Measurements from ENCODE around the gene PARVG.

Gene PARVG

DNA sequence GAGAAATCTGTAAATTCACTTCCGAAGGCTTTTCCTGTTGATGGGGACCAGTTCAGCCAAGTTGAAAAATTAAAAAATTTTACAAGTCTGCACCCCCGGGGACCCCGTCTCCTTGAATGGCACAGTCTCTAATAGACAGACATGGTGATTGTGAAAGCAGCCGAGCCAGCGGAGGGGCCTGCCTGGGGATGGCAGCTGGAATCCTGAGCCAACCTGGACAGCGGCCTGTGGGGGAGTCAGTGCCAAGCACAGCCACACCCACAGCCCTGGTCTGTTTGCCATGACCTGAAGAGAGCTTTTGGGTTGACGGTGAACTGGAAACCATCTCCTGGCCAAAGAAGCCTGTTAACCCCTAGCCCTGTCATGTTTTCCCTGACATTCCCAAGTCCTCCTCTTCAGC, 64.7 kb downstream of the PARVG start:
- Histone ChIP-seq H3K9me2 (replicated peaks; ENCODE audit: insufficient read depth, low read length) (no peaks in the 10 kb centered on the region), H3K27me3 (replicated peaks; ENCODE audit: insufficient read depth, low read length) (peaks cover 94% of the 10 kb centered on the region), H4K20me1 (ENCODE audit: insufficient read depth, low read length) (no peaks in the 10 kb centered on the region), H3K4me2 (ENCODE audit: low read depth, low read length) (no peak overlapping the region), H3K36me3 (replicated peaks; ENCODE audit: insufficient read depth, low read length) (no peaks in the 10 kb centered on the region), H3K9me3 (replicated peaks; ENCODE audit: insufficient read depth, low read length) (no peaks in the 10 kb centered on the region), H3K79me2 (ENCODE audit: low read length) (no peaks in the 10 kb centered on the region), H3F3A (ENCODE audit: insufficient read depth, low read length) (no peaks in the 10 kb centered on the region), H3K9ac (ENCODE audit: low read length) (no peak overlapping the region), H2AFZ (ENCODE audit: low read length) (no peak overlapping the region), H3K4me1 (ENCODE audit: low read length) (no peaks in the 10 kb centered on the region), H3K4me3 (ENCODE audit: low read length) (no peak overlapping the region), H3K27ac (ENCODE audit: low read length) (no peak overlapping the region)
- TF ChIP-seq EZH2phosphoT487 (IDR thresholded peaks at IDR 0.05; ENCODE audit: low read length) (no peak), EZH2 (optimal IDR thresholded peaks at IDR 0.05; ENCODE audit: low read depth, low read length) (no peak)
- TF ChIP-seq, protein P1, sequence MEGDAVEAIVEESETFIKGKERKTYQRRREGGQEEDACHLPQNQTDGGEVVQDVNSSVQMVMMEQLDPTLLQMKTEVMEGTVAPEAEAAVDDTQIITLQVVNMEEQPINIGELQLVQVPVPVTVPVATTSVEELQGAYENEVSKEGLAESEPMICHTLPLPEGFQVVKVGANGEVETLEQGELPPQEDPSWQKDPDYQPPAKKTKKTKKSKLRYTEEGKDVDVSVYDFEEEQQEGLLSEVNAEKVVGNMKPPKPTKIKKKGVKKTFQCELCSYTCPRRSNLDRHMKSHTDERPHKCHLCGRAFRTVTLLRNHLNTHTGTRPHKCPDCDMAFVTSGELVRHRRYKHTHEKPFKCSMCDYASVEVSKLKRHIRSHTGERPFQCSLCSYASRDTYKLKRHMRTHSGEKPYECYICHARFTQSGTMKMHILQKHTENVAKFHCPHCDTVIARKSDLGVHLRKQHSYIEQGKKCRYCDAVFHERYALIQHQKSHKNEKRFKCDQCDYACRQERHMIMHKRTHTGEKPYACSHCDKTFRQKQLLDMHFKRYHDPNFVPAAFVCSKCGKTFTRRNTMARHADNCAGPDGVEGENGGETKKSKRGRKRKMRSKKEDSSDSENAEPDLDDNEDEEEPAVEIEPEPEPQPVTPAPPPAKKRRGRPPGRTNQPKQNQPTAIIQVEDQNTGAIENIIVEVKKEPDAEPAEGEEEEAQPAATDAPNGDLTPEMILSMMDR (IDR thresholded peaks at IDR 0.05; ENCODE audit: low read length), result no peak
- no peak for DNase-seq

- no peak for DNase-seq
Measured at GRCh38 chr22:44245867-44246266, 65.1 kb downstream of the PARVG start.

DNA sequence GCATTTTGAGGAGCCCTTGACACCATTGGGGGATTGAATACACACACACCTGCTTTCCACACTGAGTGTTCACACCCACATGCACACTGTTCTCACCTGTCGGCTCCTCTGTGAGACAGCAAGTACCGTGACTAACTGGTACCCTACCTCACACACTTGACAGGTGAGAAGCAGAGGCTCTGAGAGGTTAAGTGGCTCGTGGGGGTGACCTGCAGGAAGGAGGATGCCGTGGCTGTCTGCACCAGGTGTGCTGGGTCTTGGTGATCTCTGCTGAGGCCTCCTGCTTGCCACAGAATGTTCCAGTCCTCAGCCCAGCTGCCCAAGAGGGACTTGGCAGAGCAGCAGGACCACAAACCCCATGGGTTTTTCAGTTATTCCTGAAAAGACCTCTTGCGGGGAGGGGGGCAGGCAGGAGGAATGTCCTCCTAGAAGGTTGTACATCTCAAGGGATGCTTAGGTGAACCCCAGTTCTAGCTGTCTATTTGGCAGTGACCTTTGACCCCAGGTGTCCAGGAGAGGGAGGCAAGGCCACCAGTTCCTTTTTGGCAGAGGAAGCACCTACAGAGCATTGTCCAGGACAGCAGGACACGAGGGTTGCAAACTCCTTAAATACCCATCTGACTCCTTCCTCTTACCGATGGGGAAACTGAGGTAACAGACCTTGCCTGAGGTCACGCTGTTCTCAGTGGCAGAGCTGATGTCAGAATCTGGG, 66.0 kb downstream of the PARVG start:
- peaks cover 98% of the 10 kb centered on the region for H3K27me3 ChIP-seq (replicated peaks; ENCODE audit: insufficient read depth, low read length)
- H2AFZ ChIP-seq (ENCODE audit: low read length), result no peak overlapping the region
- no peaks in the 10 kb centered on the region for H3K79me2 ChIP-seq (ENCODE audit: low read length)
- H4K20me1 ChIP-seq (ENCODE audit: insufficient read depth, low read length), result no peaks in the 10 kb centered on the region
- H3K9me2 ChIP-seq (replicated peaks; ENCODE audit: insufficient read depth, low read length), result no peaks in the 10 kb centered on the region
- no peak overlapping the region for H3K27ac ChIP-seq (ENCODE audit: low read length)
- H3K4me1 ChIP-seq (ENCODE audit: low read length), result no peaks in the 10 kb centered on the region
- no peak overlapping the region for H3K4me2 ChIP-seq (ENCODE audit: low read depth, low read length)
- no peaks in the 10 kb centered on the region for H3K9me3 ChIP-seq (replicated peaks; ENCODE audit: insufficient read depth, low read length)
- DNase-seq, result no peak
- no peaks in the 10 kb centered on the region for H3F3A ChIP-seq (ENCODE audit: insufficient read depth, low read length)
- H3K9ac ChIP-seq (ENCODE audit: low read length), result no peak overlapping the region
- H3K36me3 ChIP-seq (replicated peaks; ENCODE audit: insufficient read depth, low read length), result no peaks in the 10 kb centered on the region
- TF ChIP-seq, protein P1 (IDR thresholded peaks at IDR 0.05; ENCODE audit: low read length), result no peak
- TF ChIP-seq EZH2phosphoT487 (IDR thresholded peaks at IDR 0.05; ENCODE audit: low read length) (no peak), EZH2 (optimal IDR thresholded peaks at IDR 0.05; ENCODE audit: low read depth, low read length) (no peak)
- H3K4me3 ChIP-seq (ENCODE audit: low read length), result no peak overlapping the region

More at GRCh38 chr22:44245867-44246266, 65.1 kb downstream of the PARVG start:
- Histone ChIP-seq H2AFZ (ENCODE audit: low read length) (no peak overlapping the region), H3K4me3 (ENCODE audit: low read length) (no peak overlapping the region), H3K79me2 (ENCODE audit: low read length) (no peaks in the 10 kb centered on the region), H3K9ac (ENCODE audit: low read length) (no peak overlapping the region), H3K4me2 (ENCODE audit: low read depth, low read length) (no peak overlapping the region), H3K27ac (ENCODE audit: low read length) (no peak overlapping the region), H3K27me3 (replicated peaks; ENCODE audit: insufficient read depth, low read length) (peaks cover 94% of the 10 kb centered on the region), H4K20me1 (ENCODE audit: insufficient read depth, low read length) (no peaks in the 10 kb centered on the region), H3K4me1 (ENCODE audit: low read length) (no peaks in the 10 kb centered on the region), H3K36me3 (replicated peaks; ENCODE audit: insufficient read depth, low read length) (no peaks in the 10 kb centered on the region), H3F3A (ENCODE audit: insufficient read depth, low read length) (no peaks in the 10 kb centered on the region), H3K9me3 (replicated peaks; ENCODE audit: insufficient read depth, low read length) (no peaks in the 10 kb centered on the region), H3K9me2 (replicated peaks; ENCODE audit: insufficient read depth, low read length) (no peaks in the 10 kb centered on the region)
- TF ChIP-seq, protein P1 (IDR thresholded peaks at IDR 0.05; ENCODE audit: low read length), result no peak
- TF ChIP-seq EZH2 (optimal IDR thresholded peaks at IDR 0.05; ENCODE audit: low read depth, low read length) (no peak), EZH2phosphoT487 (IDR thresholded peaks at IDR 0.05; ENCODE audit: low read length) (no peak)
